ENCODE measurements around the gene GLIPR1. TPM values are rescaled to one million over a fixed set of nuclear protein-coding genes. Genes with fewer than 3 reads are reported as not detected.

GLIPR1 gene
- polyA plus RNA-seq, 1 donor from 2014 or later: 0.12 TPM

DNA sequence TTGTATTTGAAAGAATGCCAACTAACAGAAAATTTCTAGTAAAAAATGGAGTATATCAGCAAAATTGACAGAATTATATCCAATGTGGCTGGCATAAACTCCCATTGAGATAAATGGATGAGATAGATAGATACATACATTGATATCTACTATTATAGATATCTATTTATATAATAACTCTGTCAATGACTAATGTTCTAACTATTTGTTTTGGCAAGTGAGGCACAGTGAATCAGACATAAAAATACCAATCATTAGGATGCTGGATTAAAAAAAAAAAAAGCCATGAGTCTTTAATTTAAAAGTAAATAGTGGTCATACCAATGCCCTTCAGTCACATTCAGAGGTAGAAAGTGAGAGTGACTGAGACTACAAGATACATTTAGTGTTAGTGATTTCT, 33.7 kb upstream of the GLIPR1 start:
- H3K4me2 ChIP-seq (ENCODE audit: low read length): no peak overlapping the region
- no peak overlapping the region for H3K27ac ChIP-seq (ENCODE audit: low read length)

DNA sequence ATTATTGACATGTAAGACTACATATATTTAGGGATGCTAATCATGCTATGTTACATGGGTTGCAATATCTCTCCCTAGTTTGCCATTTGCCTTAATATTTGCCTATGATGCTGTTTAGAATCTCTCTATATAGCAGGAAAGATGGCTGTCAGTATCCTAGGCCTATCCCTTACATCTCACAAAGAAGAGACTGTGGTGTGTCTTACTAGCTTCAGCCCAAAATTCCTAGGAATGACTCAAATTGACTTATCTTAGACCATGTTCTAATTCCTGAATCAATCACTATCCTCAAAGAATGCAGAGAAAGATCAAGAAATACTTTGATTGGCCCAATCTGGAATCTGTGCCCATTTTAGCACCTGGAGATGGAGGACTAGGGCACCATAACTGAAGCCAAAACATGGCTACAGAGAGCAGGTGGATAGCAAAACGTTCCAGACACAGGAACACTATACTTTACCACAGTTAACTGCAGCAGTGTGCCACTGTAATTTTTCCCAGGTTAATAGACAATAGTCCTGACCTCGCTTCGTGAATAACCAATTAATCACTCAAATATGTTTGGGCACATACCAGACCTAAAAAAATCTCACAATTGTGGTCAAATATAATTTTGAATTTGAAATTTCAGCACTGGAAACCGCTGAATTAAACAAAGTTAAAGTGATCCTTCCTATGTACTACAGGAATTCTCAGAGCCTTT, 32.7 kb upstream of the GLIPR1 start:
- Histone ChIP-seq H3F3A (ENCODE audit: insufficient read depth, low read length, poor library complexity, severe bottlenecking) (no peaks in the 10 kb centered on the region), H3K27me3 (ENCODE audit: insufficient read depth, low read depth, low read length) (no peaks in the 10 kb centered on the region), H3K9ac (ENCODE audit: low read length) (no peak overlapping the region), H3K4me2 (ENCODE audit: low read length) (no peak overlapping the region), H3K79me2 (replicated peaks; ENCODE audit: insufficient read depth, low read length) (no peaks in the 10 kb centered on the region), H3K36me3 (ENCODE audit: insufficient read depth, low read length) (no peaks in the 10 kb centered on the region), H3K9me3 (ENCODE audit: low read length) (no peaks in the 10 kb centered on the region), H4K20me1 (ENCODE audit: insufficient read depth) (no peaks in the 10 kb centered on the region), H2AFZ (ENCODE audit: low read depth, low read length) (no peak overlapping the region), H3K9me2 (ENCODE audit: insufficient read depth, low read length) (no peaks in the 10 kb centered on the region), H3K27ac (ENCODE audit: low read length) (no peak overlapping the region), H3K4me3 (ENCODE audit: low read length) (no peak overlapping the region)
- TF ChIP-seq, protein P1, sequence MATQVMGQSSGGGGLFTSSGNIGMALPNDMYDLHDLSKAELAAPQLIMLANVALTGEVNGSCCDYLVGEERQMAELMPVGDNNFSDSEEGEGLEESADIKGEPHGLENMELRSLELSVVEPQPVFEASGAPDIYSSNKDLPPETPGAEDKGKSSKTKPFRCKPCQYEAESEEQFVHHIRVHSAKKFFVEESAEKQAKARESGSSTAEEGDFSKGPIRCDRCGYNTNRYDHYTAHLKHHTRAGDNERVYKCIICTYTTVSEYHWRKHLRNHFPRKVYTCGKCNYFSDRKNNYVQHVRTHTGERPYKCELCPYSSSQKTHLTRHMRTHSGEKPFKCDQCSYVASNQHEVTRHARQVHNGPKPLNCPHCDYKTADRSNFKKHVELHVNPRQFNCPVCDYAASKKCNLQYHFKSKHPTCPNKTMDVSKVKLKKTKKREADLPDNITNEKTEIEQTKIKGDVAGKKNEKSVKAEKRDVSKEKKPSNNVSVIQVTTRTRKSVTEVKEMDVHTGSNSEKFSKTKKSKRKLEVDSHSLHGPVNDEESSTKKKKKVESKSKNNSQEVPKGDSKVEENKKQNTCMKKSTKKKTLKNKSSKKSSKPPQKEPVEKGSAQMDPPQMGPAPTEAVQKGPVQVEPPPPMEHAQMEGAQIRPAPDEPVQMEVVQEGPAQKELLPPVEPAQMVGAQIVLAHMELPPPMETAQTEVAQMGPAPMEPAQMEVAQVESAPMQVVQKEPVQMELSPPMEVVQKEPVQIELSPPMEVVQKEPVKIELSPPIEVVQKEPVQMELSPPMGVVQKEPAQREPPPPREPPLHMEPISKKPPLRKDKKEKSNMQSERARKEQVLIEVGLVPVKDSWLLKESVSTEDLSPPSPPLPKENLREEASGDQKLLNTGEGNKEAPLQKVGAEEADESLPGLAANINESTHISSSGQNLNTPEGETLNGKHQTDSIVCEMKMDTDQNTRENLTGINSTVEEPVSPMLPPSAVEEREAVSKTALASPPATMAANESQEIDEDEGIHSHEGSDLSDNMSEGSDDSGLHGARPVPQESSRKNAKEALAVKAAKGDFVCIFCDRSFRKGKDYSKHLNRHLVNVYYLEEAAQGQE (IDR thresholded peaks at IDR 0.05; ENCODE audit: borderline replicate concordance): no peak
- no peak for TF ChIP-seq SMC3 (conservative IDR thresholded peaks at IDR 0.05; ENCODE audit: poor library complexity)
- TF ChIP-seq TAF1 (IDR thresholded peaks at IDR 0.05; ENCODE audit: low read depth): no peak
- no peak for TF ChIP-seq EZH2 (IDR thresholded peaks at IDR 0.05; ENCODE audit: borderline replicate concordance, insufficient read depth, low read length, poor library complexity, severe bottlenecking)
- TF ChIP-seq MXI1 (conservative IDR thresholded peaks at IDR 0.05; ENCODE audit: poor library complexity, severe bottlenecking): no peak
- TF ChIP-seq RAD21 (conservative IDR thresholded peaks at IDR 0.05): no peak
- TF ChIP-seq POLR2AphosphoS5 (IDR thresholded peaks at IDR 0.05): no peak
- TF ChIP-seq EP300 (conservative IDR thresholded peaks at IDR 0.05; ENCODE audit: poor library complexity, severe bottlenecking): no peak
- TF ChIP-seq, protein P2, sequence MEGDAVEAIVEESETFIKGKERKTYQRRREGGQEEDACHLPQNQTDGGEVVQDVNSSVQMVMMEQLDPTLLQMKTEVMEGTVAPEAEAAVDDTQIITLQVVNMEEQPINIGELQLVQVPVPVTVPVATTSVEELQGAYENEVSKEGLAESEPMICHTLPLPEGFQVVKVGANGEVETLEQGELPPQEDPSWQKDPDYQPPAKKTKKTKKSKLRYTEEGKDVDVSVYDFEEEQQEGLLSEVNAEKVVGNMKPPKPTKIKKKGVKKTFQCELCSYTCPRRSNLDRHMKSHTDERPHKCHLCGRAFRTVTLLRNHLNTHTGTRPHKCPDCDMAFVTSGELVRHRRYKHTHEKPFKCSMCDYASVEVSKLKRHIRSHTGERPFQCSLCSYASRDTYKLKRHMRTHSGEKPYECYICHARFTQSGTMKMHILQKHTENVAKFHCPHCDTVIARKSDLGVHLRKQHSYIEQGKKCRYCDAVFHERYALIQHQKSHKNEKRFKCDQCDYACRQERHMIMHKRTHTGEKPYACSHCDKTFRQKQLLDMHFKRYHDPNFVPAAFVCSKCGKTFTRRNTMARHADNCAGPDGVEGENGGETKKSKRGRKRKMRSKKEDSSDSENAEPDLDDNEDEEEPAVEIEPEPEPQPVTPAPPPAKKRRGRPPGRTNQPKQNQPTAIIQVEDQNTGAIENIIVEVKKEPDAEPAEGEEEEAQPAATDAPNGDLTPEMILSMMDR (IDR thresholded peaks at IDR 0.05; ENCODE audit: poor library complexity, severe bottlenecking): no peak

More for the DNA sequence above, 33.7 kb upstream of the GLIPR1 start:
- Histone ChIP-seq H3K27me3 (ENCODE audit: insufficient read depth, low read depth, low read length) (no peaks in the 10 kb centered on the region), H3K79me2 (replicated peaks; ENCODE audit: insufficient read depth, low read length) (no peaks in the 10 kb centered on the region), H4K20me1 (ENCODE audit: insufficient read depth) (no peaks in the 10 kb centered on the region), H2AFZ (ENCODE audit: low read depth, low read length) (no peak overlapping the region), H3K9me2 (ENCODE audit: insufficient read depth, low read length) (no peaks in the 10 kb centered on the region), H3F3A (ENCODE audit: insufficient read depth, low read length, poor library complexity, severe bottlenecking) (no peaks in the 10 kb centered on the region), H3K9ac (ENCODE audit: low read length) (no peak overlapping the region), H3K9me3 (ENCODE audit: low read length) (no peaks in the 10 kb centered on the region), H3K36me3 (ENCODE audit: insufficient read depth, low read length) (no peaks in the 10 kb centered on the region), H3K4me3 (ENCODE audit: low read length) (no peak overlapping the region)
- TF ChIP-seq TAF1 (IDR thresholded peaks at IDR 0.05; ENCODE audit: low read depth): no peak
- TF ChIP-seq, protein P2 (IDR thresholded peaks at IDR 0.05; ENCODE audit: poor library complexity, severe bottlenecking): no peak
- TF ChIP-seq SMC3 (conservative IDR thresholded peaks at IDR 0.05; ENCODE audit: poor library complexity): no peak
- TF ChIP-seq, protein P1 (IDR thresholded peaks at IDR 0.05; ENCODE audit: borderline replicate concordance): no peak
- TF ChIP-seq EZH2 (IDR thresholded peaks at IDR 0.05; ENCODE audit: borderline replicate concordance, insufficient read depth, low read length, poor library complexity, severe bottlenecking): no peak
- TF ChIP-seq EP300 (conservative IDR thresholded peaks at IDR 0.05; ENCODE audit: poor library complexity, severe bottlenecking): no peak
- TF ChIP-seq MXI1 (conservative IDR thresholded peaks at IDR 0.05; ENCODE audit: poor library complexity, severe bottlenecking): no peak
- TF ChIP-seq RAD21 (conservative IDR thresholded peaks at IDR 0.05): no peak
- no peak for TF ChIP-seq POLR2AphosphoS5 (IDR thresholded peaks at IDR 0.05)
